ENCODE data around the gene PRR19. TPM values are rescaled to one million over a fixed set of nuclear protein-coding genes. Genes with fewer than 3 reads are reported as not detected.

PRR19 gene
- total RNA-seq, 1 experiment from 2014 or later, result 3.2 TPM

DNA sequence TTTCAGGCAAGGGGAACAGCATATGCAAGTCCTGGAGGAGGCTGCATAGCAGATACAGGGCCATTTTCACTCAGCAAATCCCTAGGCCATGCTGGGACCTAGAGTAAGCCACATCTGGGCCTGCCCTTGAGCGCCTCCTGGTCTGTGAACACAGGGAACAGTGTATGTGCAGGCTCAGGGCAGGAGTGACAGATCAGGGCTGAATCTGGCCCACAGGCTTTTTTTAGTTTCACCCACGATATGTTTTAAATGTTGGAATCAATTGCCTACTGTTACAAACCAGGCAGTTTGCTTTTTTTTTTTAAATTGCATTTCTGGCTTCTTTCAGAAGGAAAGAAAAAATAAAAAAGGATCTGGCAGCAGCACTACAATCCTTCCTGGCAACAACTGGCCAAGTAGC is 9.7 kb downstream of the PRR19 start:
- no peak overlapping the region for H3K4me3 Mint-ChIP-seq
- H3K4ac ChIP-seq (ENCODE audit: low read depth, low read length), result no peak overlapping the region

More for the DNA sequence above, 9.7 kb downstream of the PRR19 start:
- Histone ChIP-seq H4K5ac (ENCODE audit: insufficient read length, low read depth, low read length) (no peak overlapping the region), H2BK20ac (ENCODE audit: low read depth, low read length, poor library complexity, severe bottlenecking) (no peak overlapping the region), H3K18ac (ENCODE audit: insufficient read length, low read depth, low read length) (no peak overlapping the region), H3K27me3 (ENCODE audit: insufficient read depth, low read length) (peaks cover 3% of the 10 kb centered on the region; the same call in 1 of the 2 replicates), H3K14ac (ENCODE audit: insufficient read depth, low read length) (no peak overlapping the region), H3K79me1 (ENCODE audit: insufficient read depth, low read depth, low read length, poor library complexity, severe bottlenecking) (no peaks in the 10 kb centered on the region), H3K23me2 (ENCODE audit: insufficient read length, low read depth, low read length, poor library complexity, severe bottlenecking) (peaks cover 3% of the 10 kb centered on the region), H3K9me3 (ENCODE audit: control insufficient read depth, low read depth, low read length) (no peaks in the 10 kb centered on the region), H2BK12ac (ENCODE audit: insufficient read length, low read depth, low read length) (no peak overlapping the region), H3K4me2 (ENCODE audit: insufficient read depth, insufficient read length, low read length) (no peak overlapping the region), H4K91ac (ENCODE audit: insufficient read length, low read depth, low read length) (no peak overlapping the region), H3K23ac (ENCODE audit: insufficient read length, low read depth, low read length) (no peak overlapping the region), H2AK5ac (ENCODE audit: insufficient read length, low read length) (no peak overlapping the region), H2BK120ac (ENCODE audit: low read depth, low read length, poor library complexity, severe bottlenecking) (no peak overlapping the region), H3K56ac (ENCODE audit: insufficient read length, low read depth, low read length) (no peak overlapping the region), H3K9ac (ENCODE audit: extremely low read depth, insufficient read length, low read length) (no peak overlapping the region), H3T11ph (ENCODE audit: low read length) (no peak overlapping the region), H3K27ac (ENCODE audit: insufficient read length, low read depth, low read length) (no peak overlapping the region), H2BK15ac (ENCODE audit: low read depth, low read length) (no peak overlapping the region), H4K20me1 (ENCODE audit: control insufficient read depth, insufficient read depth, insufficient read length) (no peaks in the 10 kb centered on the region), H2BK5ac (ENCODE audit: insufficient read length, low read length) (no peak overlapping the region), H4K8ac (replicated peaks; ENCODE audit: insufficient read length, low read depth, low read length) (no peak overlapping the region), H2AFZ (ENCODE audit: low read length) (no peak overlapping the region), H3K4me1 (ENCODE audit: insufficient read depth, low read length) (no peaks in the 10 kb centered on the region), H3K79me2 (ENCODE audit: insufficient read depth, low read length) (no peaks in the 10 kb centered on the region)
- Mint-ChIP-seq H3K36me3 (ENCODE audit: insufficient read depth in 1 of 3, low read depth in 3 of 3) (no peaks in the 10 kb centered on the region; a peak in 1 of 7 replicates), H3K9me3 (no peaks in the 10 kb centered on the region), H3K27ac (no peak overlapping the region), H3K27me3 (ENCODE audit: low read depth) (peaks cover 62% of the 10 kb centered on the region), H3K4me1 (peaks cover 13 to 21% of the 10 kb centered on the region in 2 experiments)
- no CpG with 5 or more reads among the region's 2 CpGs for WGBS (ENCODE audit: extremely low coverage, insufficient read length, low lambda C conversion rate)
- TF ChIP-seq, protein P1, sequence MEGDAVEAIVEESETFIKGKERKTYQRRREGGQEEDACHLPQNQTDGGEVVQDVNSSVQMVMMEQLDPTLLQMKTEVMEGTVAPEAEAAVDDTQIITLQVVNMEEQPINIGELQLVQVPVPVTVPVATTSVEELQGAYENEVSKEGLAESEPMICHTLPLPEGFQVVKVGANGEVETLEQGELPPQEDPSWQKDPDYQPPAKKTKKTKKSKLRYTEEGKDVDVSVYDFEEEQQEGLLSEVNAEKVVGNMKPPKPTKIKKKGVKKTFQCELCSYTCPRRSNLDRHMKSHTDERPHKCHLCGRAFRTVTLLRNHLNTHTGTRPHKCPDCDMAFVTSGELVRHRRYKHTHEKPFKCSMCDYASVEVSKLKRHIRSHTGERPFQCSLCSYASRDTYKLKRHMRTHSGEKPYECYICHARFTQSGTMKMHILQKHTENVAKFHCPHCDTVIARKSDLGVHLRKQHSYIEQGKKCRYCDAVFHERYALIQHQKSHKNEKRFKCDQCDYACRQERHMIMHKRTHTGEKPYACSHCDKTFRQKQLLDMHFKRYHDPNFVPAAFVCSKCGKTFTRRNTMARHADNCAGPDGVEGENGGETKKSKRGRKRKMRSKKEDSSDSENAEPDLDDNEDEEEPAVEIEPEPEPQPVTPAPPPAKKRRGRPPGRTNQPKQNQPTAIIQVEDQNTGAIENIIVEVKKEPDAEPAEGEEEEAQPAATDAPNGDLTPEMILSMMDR (conservative IDR thresholded peaks at IDR 0.05), result peak; percentile 54; the same call in 2 of the 3 replicates
- DNase-seq, result peak; percentile 53
